H1 (cell line): ENCODE data around the gene CGGBP1. TPM values are rescaled to one million over a fixed set of nuclear protein-coding genes. Genes with fewer than 3 reads are reported as not detected.

ENCODE experiments used
- ASH2L ChIP-seq: fragments of 200-600, 300-600 bp; sonication (generic); IDR thresholded peaks from one replicate; pipeline ENCODE4 v1.7.1; 2017; ENCODE audit warnings: low read length
- CBX5 ChIP-seq: fragments of 300-800, 300-1000 bp; sonication (generic); IDR thresholded peaks from 2 replicates; pipeline ENCODE4 v1.7.1; 2016; ENCODE audit warnings: antibody characterized with exemption, low read length, low read depth
- CEBPB ChIP-seq: IDR thresholded peaks from 2 replicates; pipeline ENCODE4 v1.6.1; 2012; ENCODE audit warnings: low read depth, low read length
- CTBP2 ChIP-seq: IDR thresholded peaks from 2 replicates; pipeline ENCODE4 v1.7.0; 2011; ENCODE audit warnings: borderline replicate concordance, mild to moderate bottlenecking, moderate library complexity, mixed read lengths, low read length; ENCODE audit not compliant: insufficient read depth, insufficient read length
- HDAC6 ChIP-seq: IDR thresholded peaks from one replicate; pipeline ENCODE4 v1.7.1; 2012; ENCODE audit warnings: low read depth, mild to moderate bottlenecking, inconsistent platforms, low read length, moderate library complexity
- SIX5 ChIP-seq: IDR thresholded peaks from 2 replicates; pipeline ENCODE4 v1.6.1; 2011; ENCODE audit warnings: mild to moderate bottlenecking, low read depth, low read length
- polyA plus RNA-seq, 7 experiments: library from polyadenylated mRNA; depleted of rRNA in 3 of 7; stranded (reverse) in 5 of 7; unstranded in 2 of 7; fragments of >200 nt in 5 of 7; fragments of 200-250 nt in 2 of 7; gene quantifications; 1 replicate in 5 of 7; 2 replicates in 1 of 7; 4 replicates in 1 of 7; pipeline versions ENCODE4 v1.2.1 to v1.2.3, GENCODE V29; 2011 to 2013; ENCODE audit warnings: missing spikeins in 2 of 7, mixed read lengths in 2 of 7
- total RNA-seq: library from RNA; stranded (reverse); fragmentation: NEBNext Ultra II Directional; extraction: Animal tissue kit (Norgen Biotek cat#: 25700); gene quantifications from 2 replicates; pipeline ENCODE4 v1.2.1, GENCODE V29; 2021
- TF ChIP-seq, protein P1 (sequence below): fragments of 300-600 bp; sonication (generic); IDR thresholded peaks from 2 replicates; pipeline ENCODE4 v1.7.1; 2012; ENCODE audit warnings: low read length, moderate library complexity, mild to moderate bottlenecking, inconsistent platforms; ENCODE audit not compliant: insufficient replicate concordance
- TF ChIP-seq, protein P2 (sequence below): IDR thresholded peaks from 2 replicates; pipeline ENCODE4 v1.6.1; 2011; ENCODE audit warnings: low read depth, mild to moderate bottlenecking, low read length; ENCODE audit not compliant: insufficient read depth
- TF ChIP-seq, protein P3 (sequence below): IDR thresholded peaks from 2 replicates; pipeline ENCODE4 v1.6.1; 2012; ENCODE audit warnings: inconsistent platforms

CGGBP1 gene
- total and polyA plus RNA-seq, 2 of the 8 experiments (the other 6 are each of a cell fraction or from before 2014, with no cell fraction given): 22.9 to 61.4 TPM

DNA sequence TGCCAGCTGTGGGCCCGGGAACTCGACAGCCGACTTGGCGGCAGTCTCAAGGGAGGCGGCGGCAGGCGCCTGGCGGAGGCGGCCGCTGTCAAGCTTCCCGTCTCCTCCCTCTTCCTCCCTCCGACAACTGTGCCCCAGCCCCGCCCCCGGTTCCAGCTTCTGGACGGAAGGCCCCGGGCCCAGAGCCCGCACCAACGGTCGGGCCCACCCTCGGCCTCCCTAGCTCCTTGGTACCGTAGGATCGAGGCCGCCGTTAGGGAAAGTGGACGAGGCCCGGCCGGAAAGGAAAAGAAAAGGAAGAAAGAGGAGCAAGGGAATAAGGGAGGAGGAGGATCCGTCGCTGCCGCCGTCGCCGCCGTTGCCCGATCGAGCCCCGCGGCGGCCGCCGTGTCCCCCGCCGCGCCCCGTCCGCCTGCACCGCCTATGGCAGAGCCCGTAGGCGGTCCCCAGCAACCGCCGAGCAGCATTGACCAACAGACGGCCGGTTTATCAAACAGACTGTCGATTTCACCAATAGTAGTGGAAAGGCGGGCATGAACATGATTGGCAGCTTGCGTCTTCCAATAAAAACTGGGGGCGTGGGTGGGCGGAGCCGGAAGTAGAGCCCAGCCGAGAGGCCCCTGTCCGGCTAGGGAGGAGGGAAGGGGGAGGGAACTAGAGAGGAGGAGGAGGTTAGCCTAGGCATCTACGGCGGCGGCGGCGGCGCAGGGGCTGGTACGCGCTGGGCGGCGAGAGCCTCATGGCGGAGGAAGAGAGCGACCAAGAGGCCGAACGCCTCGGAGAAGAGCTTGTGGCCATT, at the start of gene CGGBP1, which contains the start of gene ZNF654 (continued):
- TF ChIP-seq, protein P1, sequence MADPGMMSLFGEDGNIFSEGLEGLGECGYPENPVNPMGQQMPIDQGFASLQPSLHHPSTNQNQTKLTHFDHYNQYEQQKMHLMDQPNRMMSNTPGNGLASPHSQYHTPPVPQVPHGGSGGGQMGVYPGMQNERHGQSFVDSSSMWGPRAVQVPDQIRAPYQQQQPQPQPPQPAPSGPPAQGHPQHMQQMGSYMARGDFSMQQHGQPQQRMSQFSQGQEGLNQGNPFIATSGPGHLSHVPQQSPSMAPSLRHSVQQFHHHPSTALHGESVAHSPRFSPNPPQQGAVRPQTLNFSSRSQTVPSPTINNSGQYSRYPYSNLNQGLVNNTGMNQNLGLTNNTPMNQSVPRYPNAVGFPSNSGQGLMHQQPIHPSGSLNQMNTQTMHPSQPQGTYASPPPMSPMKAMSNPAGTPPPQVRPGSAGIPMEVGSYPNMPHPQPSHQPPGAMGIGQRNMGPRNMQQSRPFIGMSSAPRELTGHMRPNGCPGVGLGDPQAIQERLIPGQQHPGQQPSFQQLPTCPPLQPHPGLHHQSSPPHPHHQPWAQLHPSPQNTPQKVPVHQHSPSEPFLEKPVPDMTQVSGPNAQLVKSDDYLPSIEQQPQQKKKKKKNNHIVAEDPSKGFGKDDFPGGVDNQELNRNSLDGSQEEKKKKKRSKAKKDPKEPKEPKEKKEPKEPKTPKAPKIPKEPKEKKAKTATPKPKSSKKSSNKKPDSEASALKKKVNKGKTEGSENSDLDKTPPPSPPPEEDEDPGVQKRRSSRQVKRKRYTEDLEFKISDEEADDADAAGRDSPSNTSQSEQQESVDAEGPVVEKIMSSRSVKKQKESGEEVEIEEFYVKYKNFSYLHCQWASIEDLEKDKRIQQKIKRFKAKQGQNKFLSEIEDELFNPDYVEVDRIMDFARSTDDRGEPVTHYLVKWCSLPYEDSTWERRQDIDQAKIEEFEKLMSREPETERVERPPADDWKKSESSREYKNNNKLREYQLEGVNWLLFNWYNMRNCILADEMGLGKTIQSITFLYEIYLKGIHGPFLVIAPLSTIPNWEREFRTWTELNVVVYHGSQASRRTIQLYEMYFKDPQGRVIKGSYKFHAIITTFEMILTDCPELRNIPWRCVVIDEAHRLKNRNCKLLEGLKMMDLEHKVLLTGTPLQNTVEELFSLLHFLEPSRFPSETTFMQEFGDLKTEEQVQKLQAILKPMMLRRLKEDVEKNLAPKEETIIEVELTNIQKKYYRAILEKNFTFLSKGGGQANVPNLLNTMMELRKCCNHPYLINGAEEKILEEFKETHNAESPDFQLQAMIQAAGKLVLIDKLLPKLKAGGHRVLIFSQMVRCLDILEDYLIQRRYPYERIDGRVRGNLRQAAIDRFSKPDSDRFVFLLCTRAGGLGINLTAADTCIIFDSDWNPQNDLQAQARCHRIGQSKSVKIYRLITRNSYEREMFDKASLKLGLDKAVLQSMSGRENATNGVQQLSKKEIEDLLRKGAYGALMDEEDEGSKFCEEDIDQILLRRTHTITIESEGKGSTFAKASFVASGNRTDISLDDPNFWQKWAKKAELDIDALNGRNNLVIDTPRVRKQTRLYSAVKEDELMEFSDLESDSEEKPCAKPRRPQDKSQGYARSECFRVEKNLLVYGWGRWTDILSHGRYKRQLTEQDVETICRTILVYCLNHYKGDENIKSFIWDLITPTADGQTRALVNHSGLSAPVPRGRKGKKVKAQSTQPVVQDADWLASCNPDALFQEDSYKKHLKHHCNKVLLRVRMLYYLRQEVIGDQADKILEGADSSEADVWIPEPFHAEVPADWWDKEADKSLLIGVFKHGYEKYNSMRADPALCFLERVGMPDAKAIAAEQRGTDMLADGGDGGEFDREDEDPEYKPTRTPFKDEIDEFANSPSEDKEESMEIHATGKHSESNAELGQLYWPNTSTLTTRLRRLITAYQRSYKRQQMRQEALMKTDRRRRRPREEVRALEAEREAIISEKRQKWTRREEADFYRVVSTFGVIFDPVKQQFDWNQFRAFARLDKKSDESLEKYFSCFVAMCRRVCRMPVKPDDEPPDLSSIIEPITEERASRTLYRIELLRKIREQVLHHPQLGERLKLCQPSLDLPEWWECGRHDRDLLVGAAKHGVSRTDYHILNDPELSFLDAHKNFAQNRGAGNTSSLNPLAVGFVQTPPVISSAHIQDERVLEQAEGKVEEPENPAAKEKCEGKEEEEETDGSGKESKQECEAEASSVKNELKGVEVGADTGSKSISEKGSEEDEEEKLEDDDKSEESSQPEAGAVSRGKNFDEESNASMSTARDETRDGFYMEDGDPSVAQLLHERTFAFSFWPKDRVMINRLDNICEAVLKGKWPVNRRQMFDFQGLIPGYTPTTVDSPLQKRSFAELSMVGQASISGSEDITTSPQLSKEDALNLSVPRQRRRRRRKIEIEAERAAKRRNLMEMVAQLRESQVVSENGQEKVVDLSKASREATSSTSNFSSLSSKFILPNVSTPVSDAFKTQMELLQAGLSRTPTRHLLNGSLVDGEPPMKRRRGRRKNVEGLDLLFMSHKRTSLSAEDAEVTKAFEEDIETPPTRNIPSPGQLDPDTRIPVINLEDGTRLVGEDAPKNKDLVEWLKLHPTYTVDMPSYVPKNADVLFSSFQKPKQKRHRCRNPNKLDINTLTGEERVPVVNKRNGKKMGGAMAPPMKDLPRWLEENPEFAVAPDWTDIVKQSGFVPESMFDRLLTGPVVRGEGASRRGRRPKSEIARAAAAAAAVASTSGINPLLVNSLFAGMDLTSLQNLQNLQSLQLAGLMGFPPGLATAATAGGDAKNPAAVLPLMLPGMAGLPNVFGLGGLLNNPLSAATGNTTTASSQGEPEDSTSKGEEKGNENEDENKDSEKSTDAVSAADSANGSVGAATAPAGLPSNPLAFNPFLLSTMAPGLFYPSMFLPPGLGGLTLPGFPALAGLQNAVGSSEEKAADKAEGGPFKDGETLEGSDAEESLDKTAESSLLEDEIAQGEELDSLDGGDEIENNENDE: no peak
- no peak for TF ChIP-seq SIX5
- TF ChIP-seq HDAC6: no peak
- TF ChIP-seq ASH2L: no peak
- TF ChIP-seq, protein P2, sequence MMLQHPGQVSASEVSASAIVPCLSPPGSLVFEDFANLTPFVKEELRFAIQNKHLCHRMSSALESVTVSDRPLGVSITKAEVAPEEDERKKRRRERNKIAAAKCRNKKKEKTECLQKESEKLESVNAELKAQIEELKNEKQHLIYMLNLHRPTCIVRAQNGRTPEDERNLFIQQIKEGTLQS: no peak
- no peak for TF ChIP-seq CBX5
- TF ChIP-seq CTBP2: no peak
- no peak for TF ChIP-seq CEBPB
- TF ChIP-seq, protein P3, sequence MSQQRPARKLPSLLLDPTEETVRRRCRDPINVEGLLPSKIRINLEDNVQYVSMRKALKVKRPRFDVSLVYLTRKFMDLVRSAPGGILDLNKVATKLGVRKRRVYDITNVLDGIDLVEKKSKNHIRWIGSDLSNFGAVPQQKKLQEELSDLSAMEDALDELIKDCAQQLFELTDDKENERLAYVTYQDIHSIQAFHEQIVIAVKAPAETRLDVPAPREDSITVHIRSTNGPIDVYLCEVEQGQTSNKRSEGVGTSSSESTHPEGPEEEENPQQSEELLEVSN: no peak
